Measurements from ENCODE around the gene GAGE2A.
"Not testable (repeated sequence)": the region's sequence is repeated elsewhere in the genome, so short reads cannot be mapped to it uniquely, and the experiment has no call there.

The GAGE2A gene

DNA sequence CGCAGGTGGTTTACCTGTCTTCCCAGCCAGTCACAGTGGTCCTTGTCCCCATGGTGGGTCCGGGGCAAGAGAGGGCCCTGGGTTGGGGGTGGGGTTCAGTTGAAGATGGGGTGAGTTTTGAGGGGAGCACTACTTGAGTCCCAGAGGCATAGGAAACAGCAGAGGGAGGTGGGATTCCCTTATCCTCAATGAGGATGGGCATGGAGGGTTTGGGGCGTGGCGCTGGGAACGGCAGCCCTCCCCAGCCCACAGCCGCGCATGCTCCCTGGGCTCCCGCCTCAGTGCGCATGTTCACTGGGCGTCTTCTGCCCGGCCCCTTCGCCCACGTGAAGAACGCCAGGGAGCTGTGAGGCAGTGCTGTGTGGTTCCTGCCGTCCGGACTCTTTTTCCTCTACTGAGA, at the start of gene GAGE2A:
TSS of gene GAGE2A (plus strand) at position 301 of the 400 bp plus-strand sequence. CDS start 1,155 bp downstream, outside the sequence.
- not testable (repeated sequence) for DNase-seq

DNA sequence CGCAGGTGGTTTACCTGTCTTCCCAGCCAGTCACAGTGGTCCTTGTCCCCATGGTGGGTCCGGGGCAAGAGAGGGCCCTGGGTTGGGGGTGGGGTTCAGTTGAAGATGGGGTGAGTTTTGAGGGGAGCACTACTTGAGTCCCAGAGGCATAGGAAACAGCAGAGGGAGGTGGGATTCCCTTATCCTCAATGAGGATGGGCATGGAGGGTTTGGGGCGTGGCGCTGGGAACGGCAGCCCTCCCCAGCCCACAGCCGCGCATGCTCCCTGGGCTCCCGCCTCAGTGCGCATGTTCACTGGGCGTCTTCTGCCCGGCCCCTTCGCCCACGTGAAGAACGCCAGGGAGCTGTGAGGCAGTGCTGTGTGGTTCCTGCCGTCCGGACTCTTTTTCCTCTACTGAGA, 47.9 kb upstream of the GAGE2A start, which contains the start of gene GAGE12D:
TSS of gene GAGE12D (plus strand) at position 301 of the 400 bp plus-strand sequence. CDS start 1,155 bp downstream, outside the sequence.
- not testable (repeated sequence) for DNase-seq

DNA sequence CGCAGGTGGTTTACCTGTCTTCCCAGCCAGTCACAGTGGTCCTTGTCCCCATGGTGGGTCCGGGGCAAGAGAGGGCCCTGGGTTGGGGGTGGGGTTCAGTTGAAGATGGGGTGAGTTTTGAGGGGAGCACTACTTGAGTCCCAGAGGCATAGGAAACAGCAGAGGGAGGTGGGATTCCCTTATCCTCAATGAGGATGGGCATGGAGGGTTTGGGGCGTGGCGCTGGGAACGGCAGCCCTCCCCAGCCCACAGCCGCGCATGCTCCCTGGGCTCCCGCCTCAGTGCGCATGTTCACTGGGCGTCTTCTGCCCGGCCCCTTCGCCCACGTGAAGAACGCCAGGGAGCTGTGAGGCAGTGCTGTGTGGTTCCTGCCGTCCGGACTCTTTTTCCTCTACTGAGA, 38.3 kb upstream of the GAGE2A start, which contains the start of gene GAGE12E:
TSS of gene GAGE12E (plus strand) at position 301 of the 400 bp plus-strand sequence. CDS start 1,155 bp downstream, outside the sequence.
- DNase-seq = not testable (repeated sequence)

GRCh38 chrX:49560542-49560941, 28.8 kb upstream of the GAGE2A start, which contains the start of gene GAGE12F:
Gene GAGE12F (plus strand): TSS chrX:49560842. CDS start chrX:49561997, 1,155 bp downstream.
- not testable (repeated sequence) for DNase-seq

DNA sequence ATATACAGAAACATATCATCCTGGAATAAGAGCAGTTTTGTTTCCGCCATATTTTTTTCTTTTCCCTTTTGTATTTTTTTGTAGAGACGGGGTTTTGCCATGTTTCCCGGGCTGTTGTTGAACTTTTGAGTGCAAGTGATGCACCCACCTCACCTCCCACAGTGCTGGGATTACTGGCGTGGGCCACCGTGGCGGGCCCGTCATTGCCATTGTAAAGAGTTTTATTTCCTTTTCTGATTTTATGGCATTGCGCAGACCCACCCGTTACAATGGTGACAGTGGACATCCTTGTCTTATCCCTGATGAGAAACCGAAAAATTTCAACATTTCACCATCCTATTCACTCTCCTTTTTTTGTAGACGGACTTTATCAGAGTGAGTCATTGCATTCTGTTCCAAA, 20.6 kb upstream of the GAGE2A start:
- DNase-seq = not testable (repeated sequence)

DNA sequence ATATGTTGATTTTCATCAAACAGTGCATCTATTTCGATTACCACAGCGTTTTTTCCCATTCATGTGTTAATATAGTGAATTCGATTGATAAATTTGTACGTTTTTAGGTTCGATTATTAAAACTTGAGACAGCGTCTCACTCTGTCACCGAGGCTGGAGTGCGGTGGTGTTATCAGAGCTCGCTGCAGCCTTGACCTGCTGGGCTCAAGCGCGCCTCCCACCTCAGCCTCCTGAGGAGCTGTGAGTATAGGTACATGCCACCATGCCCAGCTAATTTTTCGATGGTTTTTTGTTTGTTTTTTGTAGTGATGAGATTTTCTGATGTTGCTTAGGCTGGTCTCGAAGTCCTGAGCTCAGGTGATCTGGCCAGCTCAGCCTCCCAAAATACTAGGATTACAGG, 20.1 kb upstream of the GAGE2A start:
- not testable (repeated sequence) for DNase-seq

- DNase-seq = not testable (repeated sequence)
These were observed 19.2 kb upstream of the GAGE2A start, which contains the start of gene GAGE12G for GRCh38 chrX:49570100-49570499. Gene GAGE12G (plus strand): TSS chrX:49570400. CDS start chrX:49571555, 1,155 bp downstream.

- DNase-seq = not testable (repeated sequence)
These were observed 9.6 kb upstream of the GAGE2A start, which contains the start of gene GAGE12H for GRCh38 chrX:49579649-49580048. Gene GAGE12H (plus strand): TSS chrX:49579949. CDS start chrX:49581104, 1,155 bp downstream.

DNA sequence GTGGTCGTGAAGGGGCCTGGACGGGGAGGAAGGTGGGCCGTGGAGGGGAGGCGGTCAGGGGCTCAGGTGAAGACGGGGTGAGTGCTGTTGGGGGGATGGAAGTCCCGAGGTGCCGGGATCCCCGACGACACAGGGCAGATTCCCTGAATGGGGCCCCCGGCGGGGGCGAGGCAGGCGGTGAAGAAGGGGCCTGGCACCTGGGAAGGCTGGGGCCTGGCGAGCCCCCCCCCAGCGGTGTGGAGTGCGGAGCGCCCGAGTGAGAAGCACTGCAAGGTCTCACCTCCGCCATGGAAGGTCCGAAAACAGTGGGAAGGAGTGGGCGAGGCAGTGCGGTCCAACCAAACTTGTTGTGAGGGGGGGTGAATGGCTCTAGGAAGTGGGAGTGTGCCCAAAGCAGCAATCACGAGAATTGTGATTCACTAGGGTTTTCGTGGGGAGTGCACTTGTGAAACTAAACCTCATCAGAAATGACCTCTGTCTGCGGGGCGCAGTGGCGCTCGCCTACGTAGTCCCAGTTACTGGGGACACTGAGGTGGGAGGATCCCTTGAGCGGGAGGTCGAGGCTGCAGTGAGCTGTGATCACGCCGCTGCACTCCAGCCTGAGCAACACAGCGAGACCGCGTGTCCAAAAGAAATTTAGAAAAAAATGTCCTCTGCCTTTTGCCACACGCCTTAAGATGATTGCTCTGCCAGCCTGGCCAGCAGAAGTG, 628 bp downstream of the GAGE2A start:
- not testable (repeated sequence) for DNase-seq

- DNase-seq = not testable (repeated sequence)
These were observed 1.2 kb downstream of the GAGE2A start for GRCh38 chrX:49590488-49590887.

GRCh38 chrX:49598720-49599119, 9.4 kb downstream of the GAGE2A start, which contains the start of gene GAGE1:
Gene GAGE1 (plus strand): TSS chrX:49599020. CDS start chrX:49600175, 1,155 bp downstream.
- DNase-seq = not testable (repeated sequence)

DNA sequence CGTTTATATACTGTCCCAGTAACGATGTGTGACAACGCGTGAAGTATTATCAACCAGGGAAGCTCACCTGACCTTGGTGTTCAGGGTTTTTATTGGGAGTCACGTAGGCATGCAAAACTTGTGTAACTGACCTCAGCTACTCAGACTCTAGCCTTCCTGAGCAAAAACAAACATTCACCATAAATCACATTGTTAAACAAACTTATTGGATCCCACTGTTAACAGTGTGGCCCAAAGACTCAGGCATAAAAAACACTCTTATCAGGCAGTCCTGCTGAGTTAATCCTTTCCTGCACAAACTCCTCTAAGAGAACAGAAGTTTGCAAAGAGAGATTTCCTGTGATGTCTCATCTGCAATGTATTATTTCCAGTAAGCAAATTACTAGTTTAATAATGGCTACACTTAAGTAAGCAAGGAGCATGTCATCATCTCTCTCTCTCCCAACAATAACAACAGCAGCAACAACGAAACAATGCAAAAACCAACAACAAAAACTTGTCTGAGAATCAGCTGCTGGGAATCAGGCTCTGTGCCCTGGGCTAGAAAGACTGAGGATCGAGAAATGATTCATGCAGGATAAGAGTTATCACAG, 21.5 kb downstream of the GAGE2A start:
- DNase-seq = no peak

GRCh38 chrX:49618574-49618973, 29.3 kb downstream of the GAGE2A start:
- no peak for DNase-seq

- no peak for DNase-seq
These were observed 37.9 kb downstream of the GAGE2A start for GRCh38 chrX:49627086-49627777.

GRCh38 chrX:49644991-49645637, 55.8 kb downstream of the GAGE2A start:
- no peak for DNase-seq
